ENCODE data around the gene ERCC6. TPM values are rescaled to one million over a fixed set of nuclear protein-coding genes. Genes with fewer than 3 reads are reported as not detected.

ERCC6 gene
- total RNA-seq, 1 donor from 2014 or later, result 15.2 TPM

- no peaks in the 10 kb centered on the region for H3K27me3 ChIP-seq
- H3K4me1 ChIP-seq, result no peaks in the 10 kb centered on the region
- TF ChIP-seq CTCF (IDR thresholded peaks at IDR 0.05), result no peak
- TF ChIP-seq POLR2A (IDR thresholded peaks at IDR 0.05), result no peak
- no peak for TF ChIP-seq POLR2AphosphoS5 (IDR thresholded peaks at IDR 0.05; ENCODE audit: insufficient read depth in 1 of 2, low read depth in 1 of 2)
- no peaks in the 10 kb centered on the region for H3K9me3 ChIP-seq
- intact Hi-C loops (cut with DNase I), result no loop called here
- DNase-seq (ENCODE audit: extremely low spot score in 2 of 2), result no peak
- H3K4me3 ChIP-seq, result no peak overlapping the region
- no peak overlapping the region for H3K27ac ChIP-seq
- no peaks in the 10 kb centered on the region for H3K36me3 ChIP-seq
These were observed 21.6 kb upstream of the ERCC6 start for GRCh38 chr10:49560526-49560925.

- H3K4me1 ChIP-seq, result no peaks in the 10 kb centered on the region
- no peak overlapping the region for H3K27ac ChIP-seq
- TF ChIP-seq POLR2A (IDR thresholded peaks at IDR 0.05) (no peak), CTCF (IDR thresholded peaks at IDR 0.05) (no peak), POLR2AphosphoS5 (IDR thresholded peaks at IDR 0.05; ENCODE audit: insufficient read depth in 1 of 2, low read depth in 1 of 2) (no peak)
- no peak for DNase-seq (ENCODE audit: extremely low spot score in 2 of 2)
- intact Hi-C loops (cut with DNase I), result no loop called here
- H3K27me3 ChIP-seq, result no peaks in the 10 kb centered on the region
- H3K36me3 ChIP-seq, result no peaks in the 10 kb centered on the region
- H3K9me3 ChIP-seq, result no peaks in the 10 kb centered on the region
- no peak overlapping the region for H3K4me3 ChIP-seq
These were observed 20.6 kb upstream of the ERCC6 start for GRCh38 chr10:49559476-49559875.

- Histone ChIP-seq H3K27me3 (no peaks in the 10 kb centered on the region), H3K4me1 (no peaks in the 10 kb centered on the region), H3K4me3 (no peak overlapping the region), H3K9me3 (no peaks in the 10 kb centered on the region), H3K27ac (no peak overlapping the region), H3K36me3 (no peaks in the 10 kb centered on the region)
- no peak for DNase-seq (ENCODE audit: extremely low spot score in 2 of 2)
- intact Hi-C loops (cut with DNase I), result no loop called here
- TF ChIP-seq CTCF (IDR thresholded peaks at IDR 0.05) (no peak), POLR2AphosphoS5 (IDR thresholded peaks at IDR 0.05; ENCODE audit: insufficient read depth in 1 of 2, low read depth in 1 of 2) (no peak), POLR2A (IDR thresholded peaks at IDR 0.05) (no peak)
These were observed 19.3 kb upstream of the ERCC6 start for GRCh38 chr10:49558190-49558589.

- no peak overlapping the region for H3K4me3 ChIP-seq
These were observed 18.8 kb upstream of the ERCC6 start for GRCh38 chr10:49557681-49558080.

GRCh38 chr10:49556723-49557122 is 17.8 kb upstream of the ERCC6 start:
- Histone ChIP-seq H3K27me3 (no peaks in the 10 kb centered on the region), H3K4me1 (no peaks in the 10 kb centered on the region), H3K4me3 (no peak overlapping the region), H3K27ac (no peak overlapping the region), H3K36me3 (no peaks in the 10 kb centered on the region), H3K9me3 (no peaks in the 10 kb centered on the region)
- no peak for DNase-seq (ENCODE audit: extremely low spot score in 2 of 2)
- intact Hi-C loops (cut with DNase I), result no loop called here
- no peak for TF ChIP-seq POLR2A (IDR thresholded peaks at IDR 0.05)

More at GRCh38 chr10:49557681-49558080, 18.8 kb upstream of the ERCC6 start:
- no peaks in the 10 kb centered on the region for H3K9me3 ChIP-seq
- no peak overlapping the region for H3K27ac ChIP-seq
- intact Hi-C loops (cut with DNase I), result no loop called here
- no peaks in the 10 kb centered on the region for H3K27me3 ChIP-seq
- H3K36me3 ChIP-seq, result no peaks in the 10 kb centered on the region
- no peak for DNase-seq (ENCODE audit: extremely low spot score in 2 of 2)
- TF ChIP-seq POLR2A (IDR thresholded peaks at IDR 0.05), result no peak
- no peak for TF ChIP-seq POLR2AphosphoS5 (IDR thresholded peaks at IDR 0.05; ENCODE audit: insufficient read depth in 1 of 2, low read depth in 1 of 2)
- TF ChIP-seq CTCF (IDR thresholded peaks at IDR 0.05), result no peak
- no peaks in the 10 kb centered on the region for H3K4me1 ChIP-seq

- H3K4me3 ChIP-seq, result no peak overlapping the region
- no peaks in the 10 kb centered on the region for H3K36me3 ChIP-seq
- TF ChIP-seq POLR2A (IDR thresholded peaks at IDR 0.05) (no peak), POLR2AphosphoS5 (IDR thresholded peaks at IDR 0.05; ENCODE audit: insufficient read depth in 1 of 2, low read depth in 1 of 2) (no peak), CTCF (IDR thresholded peaks at IDR 0.05) (no peak)
- H3K9me3 ChIP-seq, result no peaks in the 10 kb centered on the region
- no peak for DNase-seq (ENCODE audit: extremely low spot score in 2 of 2)
- no peak overlapping the region for H3K27ac ChIP-seq
- no peaks in the 10 kb centered on the region for H3K4me1 ChIP-seq
- H3K27me3 ChIP-seq, result no peaks in the 10 kb centered on the region
- intact Hi-C loops (cut with DNase I), result no loop called here
These were observed 13.4 kb upstream of the ERCC6 start for GRCh38 chr10:49552277-49552676.

Data from vagina (tissue), 2 donors.